SK-N-SH (cell line): Measurements from ENCODE around the gene PLD1. TPM values are rescaled to one million over a fixed set of nuclear protein-coding genes. Genes with fewer than 3 reads are reported as not detected.

ENCODE experiments used
- CTCF ChIA-PET: fragments of 300-600, 350-600 bp; formaldehyde crosslinking; extraction: SDS; loops from one replicate; lab custom pipeline; 2021; lab: Yijun Ruan, JAX
- POLR2A ChIA-PET: fragments of 350-600 bp; sonication (Branson Sonifier 250); formaldehyde crosslinking; extraction: SDS; loops from one replicate; lab custom pipeline; 2020; ENCODE audit warnings: antibody characterized with exemption, inconsistent platforms; lab: Yijun Ruan, JAX
- DNase-seq: peaks from one replicate; pipeline ENCODE4 v3.0.0; 2012
- H2AFZ ChIP-seq: fragments of 200-600 bp; sonication (generic); 2 replicates; pipeline ENCODE4 v1.8.1; 2016; ENCODE audit warnings: antibody characterized with exemption, mild to moderate bottlenecking, low read depth
- H3F3A ChIP-seq: fragments of 200-600 bp; sonication (generic); replicated peaks from 2 replicates; pipeline ENCODE3; 2016; ENCODE audit warnings: antibody characterized with exemption, mild to moderate bottlenecking; ENCODE audit not compliant: insufficient read depth
- H3K27ac ChIP-seq, 2 experiments: fragments of 200-500 bp in 1 of 2; fragments of 200-600 bp in 1 of 2; sonication (Bioruptor generic) in 1 of 2; sonication (generic), shearing (Covaris generic) in 1 of 2; 2 replicates each; pipeline versions ENCODE4 v1.5.1 to v1.6.1; 2014 to 2016; ENCODE audit warnings: low read depth in 2 of 2, inconsistent platforms in 1 of 2, low read length in 1 of 2, mild to moderate bottlenecking in 1 of 2, mixed read lengths in 1 of 2
- H3K27me3 ChIP-seq: fragments of 200-600 bp; sonication (generic), shearing (Covaris generic); 2 replicates; pipeline ENCODE4 v1.6.1; 2016; ENCODE audit warnings: mixed run types; ENCODE audit not compliant: insufficient read depth
- H3K36me3 ChIP-seq, 2 experiments: fragments of 200-500 bp in 1 of 2; fragments of 200-600 bp in 1 of 2; sonication (Bioruptor generic) in 1 of 2; sonication (generic) in 1 of 2; replicated peaks in 1 of 2; 2 replicates each; pipeline versions ENCODE3 to v1.5.1; 2014 to 2016; ENCODE audit warnings: low read length in 1 of 2, mild to moderate bottlenecking in 1 of 2; ENCODE audit not compliant: insufficient read depth in 2 of 2, control insufficient read depth in 1 of 2
- H3K4me1 ChIP-seq, 2 experiments: fragments of 200-500 bp in 1 of 2; fragments of 200-600 bp in 1 of 2; sonication (Bioruptor generic) in 1 of 2; sonication (generic), shearing (Covaris generic) in 1 of 2; 2 replicates each; pipeline versions ENCODE4 v1.5.1 to v1.6.1; 2014 to 2016; ENCODE audit warnings: low read depth in 1 of 2, low read length in 1 of 2, mixed run types in 1 of 2; ENCODE audit not compliant: insufficient read depth in 2 of 2, control insufficient read depth in 1 of 2
- H3K4me2 ChIP-seq: fragments of 200-600 bp; sonication (generic), shearing (Covaris generic); 2 replicates; pipeline ENCODE4 v1.6.1; 2017; ENCODE audit warnings: mixed run types
- H3K4me3 ChIP-seq, 2 experiments: fragments of 200-500 bp in 1 of 2; fragments of 200-600 bp in 1 of 2; sonication (Bioruptor generic) in 1 of 2; sonication (generic), shearing (Covaris generic) in 1 of 2; 2 replicates each; pipeline versions ENCODE4 v1.5.1 to v1.8.1; 2014 to 2016; ENCODE audit warnings: low read depth in 2 of 2, inconsistent platforms in 1 of 2, low read length in 1 of 2, mild to moderate bottlenecking in 1 of 2, mixed read lengths in 1 of 2, moderate library complexity in 1 of 2
- H3K79me2 ChIP-seq: fragments of 200-600 bp; sonication (generic); 2 replicates; pipeline ENCODE4 v1.8.1; 2017; ENCODE audit warnings: mild to moderate bottlenecking; ENCODE audit not compliant: insufficient read depth
- H3K9ac ChIP-seq: fragments of 200-600 bp; sonication (generic); 2 replicates; pipeline ENCODE4 v1.6.1; 2017; ENCODE audit warnings: mixed run types
- H3K9me2 ChIP-seq: fragments of 200-600 bp; sonication (generic); 2 replicates; pipeline ENCODE4 v1.6.1; 2017; ENCODE audit warnings: mixed run types
- H3K9me3 ChIP-seq: fragments of 200-600 bp; sonication (generic); 2 replicates; pipeline ENCODE4 v1.6.1; 2017; ENCODE audit warnings: mixed run types, mild to moderate bottlenecking, moderate library complexity
- H4K20me1 ChIP-seq: fragments of 200-600 bp; sonication (generic); 2 replicates; pipeline ENCODE4 v1.6.1; 2017; ENCODE audit warnings: mild to moderate bottlenecking, mixed run types; ENCODE audit not compliant: insufficient read depth
- ELF1 ChIP-seq: IDR thresholded peaks from 2 replicates; pipeline ENCODE4 v1.4.0; 2012
- EP300 ChIP-seq, 2 experiments: IDR thresholded peaks; 2 replicates each; pipeline versions ENCODE4 v1.4.0 to v1.6.1; 2012; ENCODE audit warnings: borderline replicate concordance in 1 of 2, low read depth in 1 of 2, low read length in 1 of 2
- EZH2phosphoT487 ChIP-seq: fragments of 200-600 bp; sonication (generic); IDR thresholded peaks from 2 replicates; pipeline ENCODE4 v1.6.1; 2017; ENCODE audit warnings: low read depth, mixed run types, mild to moderate bottlenecking, antibody characterized with exemption, moderate library complexity, borderline replicate concordance
- FOXJ3 ChIP-seq: sonication (generic); formaldehyde crosslinking; IDR thresholded peaks from 2 replicates; pipeline ENCODE4 v1.5.1; 2020; ENCODE audit warnings: mild to moderate bottlenecking, missing genetic modification reagents
- GATA2 ChIP-seq: sonication (generic); formaldehyde crosslinking; IDR thresholded peaks from 2 replicates; pipeline ENCODE4 v1.5.0; 2020; ENCODE audit warnings: mild to moderate bottlenecking, missing genetic modification reagents
- RAD21 ChIP-seq: IDR thresholded peaks from 2 replicates; pipeline ENCODE4 v1.6.1; 2012; ENCODE audit warnings: mild to moderate bottlenecking, low read length
- RCOR1 ChIP-seq: fragments of 150-350 bp; IDR thresholded peaks from 2 replicates; pipeline ENCODE4 v1.6.1; 2017; ENCODE audit warnings: antibody characterized with exemption, low read length
- RFX5 ChIP-seq: IDR thresholded peaks from 2 replicates; pipeline ENCODE4 v1.6.1; 2012; ENCODE audit warnings: mild to moderate bottlenecking, improper control_type of control experiment, low read length
- SIN3A ChIP-seq: IDR thresholded peaks from 2 replicates; pipeline ENCODE4 v1.6.1; 2012; ENCODE audit warnings: low read depth, mild to moderate bottlenecking, low read length, moderate library complexity, borderline replicate concordance
- TAF1 ChIP-seq: IDR thresholded peaks from 2 replicates; pipeline ENCODE4 v1.6.1; 2012; ENCODE audit warnings: low read depth, mild to moderate bottlenecking, low read length, moderate library complexity, borderline replicate concordance
- TCF12 ChIP-seq: IDR thresholded peaks from 2 replicates; pipeline ENCODE4 v1.4.0; 2012
- YY1 ChIP-seq: IDR thresholded peaks from 2 replicates; pipeline ENCODE4 v1.4.0; 2012; ENCODE audit warnings: low read depth, mild to moderate bottlenecking
- WGBS: methylation state at CpG from one replicate; pipeline ENCODE4 v1.1.6; 2017; ENCODE audit warnings: low lambda C conversion rate; 5-methylcytosine and 5-hydroxymethylcytosine counted together
- polyA plus RNA-seq, 3 experiments: library from polyadenylated mRNA; depleted of rRNA; stranded (reverse); fragments of >200 nt; gene quantifications; 2 replicates each; pipeline ENCODE4 v1.2.3, GENCODE V29; 2012
- TF ChIP-seq, protein P1 (sequence below): IDR thresholded peaks from 2 replicates; pipeline ENCODE4 v1.4.0; 2012; ENCODE audit warnings: low read depth, borderline replicate concordance
- TF ChIP-seq, protein P2 (sequence below): fragments of 150-350 bp; IDR thresholded peaks from 2 replicates; pipeline ENCODE4 v1.6.1; 2017; ENCODE audit warnings: antibody characterized with exemption, low read length, low read depth, borderline replicate concordance
- TF ChIP-seq, protein P3 (sequence below): IDR thresholded peaks from 2 replicates; pipeline ENCODE4; 2012
- TF ChIP-seq, protein P4 (sequence below): fragments of 150-350 bp; IDR thresholded peaks from 2 replicates; pipeline ENCODE4 v1.6.1; 2016; ENCODE audit warnings: mild to moderate bottlenecking, low read depth, low read length
- TF ChIP-seq, protein P5 (sequence below): IDR thresholded peaks from 2 replicates; pipeline ENCODE4 v1.4.0; 2012; ENCODE audit warnings: low read depth

PLD1 gene
- polyA plus RNA-seq, 1 of the 3 experiments (the other 2 are of a cell fraction) = 6.2 TPM

DNA sequence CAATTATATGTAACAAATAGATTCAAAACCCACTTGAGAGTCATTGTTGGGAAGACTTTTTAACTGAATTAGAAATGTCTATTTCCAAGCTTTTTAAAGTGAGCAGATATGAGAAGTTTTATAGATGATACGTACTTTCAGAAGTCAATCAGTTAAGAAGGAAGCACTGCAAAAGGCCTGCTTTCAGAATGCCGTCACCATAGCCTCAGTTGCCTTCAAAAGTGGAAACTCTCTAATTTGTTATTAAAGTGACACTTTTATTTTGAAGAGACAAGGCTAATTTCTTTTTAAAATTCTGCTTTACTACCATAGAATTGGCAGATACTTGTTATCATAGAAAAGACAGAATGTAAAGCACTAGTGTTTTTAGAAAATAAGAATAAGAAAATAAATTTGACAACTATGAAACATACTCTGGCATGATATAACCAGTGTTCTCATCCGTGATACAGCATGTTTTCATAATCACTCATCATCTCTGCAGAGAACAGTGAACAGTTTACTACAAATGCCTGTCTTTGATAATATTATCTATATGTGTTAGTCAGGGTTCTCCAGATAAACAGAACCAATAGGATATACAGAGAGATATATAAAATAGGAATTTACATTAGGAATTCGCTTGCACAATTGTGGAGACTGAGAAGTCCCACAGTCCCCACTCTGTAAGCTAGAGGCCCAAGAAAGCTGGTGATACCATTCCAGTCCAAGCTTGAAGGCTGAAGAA lies 7.0 kb upstream of the PLD1 start:
- Histone ChIP-seq H3K4me3 (no peak overlapping the region), H2AFZ (no peak overlapping the region), H3K4me2 (no peak overlapping the region), H3K27me3 (no peaks in the 10 kb centered on the region), H3K4me1 (no peaks in the 10 kb centered on the region), H3K79me2 (no peaks in the 10 kb centered on the region), H3K9me2 (no peaks in the 10 kb centered on the region), H3K36me3 (no peaks in the 10 kb centered on the region), H3K9me3 (no peaks in the 10 kb centered on the region; the same call in 1 of the 2 replicates), H3K9ac (no peak overlapping the region), H3F3A (peaks cover 2% of the 10 kb centered on the region), H3K27ac (no peak overlapping the region), H4K20me1 (no peaks in the 10 kb centered on the region)
- TF ChIP-seq, protein P1, sequence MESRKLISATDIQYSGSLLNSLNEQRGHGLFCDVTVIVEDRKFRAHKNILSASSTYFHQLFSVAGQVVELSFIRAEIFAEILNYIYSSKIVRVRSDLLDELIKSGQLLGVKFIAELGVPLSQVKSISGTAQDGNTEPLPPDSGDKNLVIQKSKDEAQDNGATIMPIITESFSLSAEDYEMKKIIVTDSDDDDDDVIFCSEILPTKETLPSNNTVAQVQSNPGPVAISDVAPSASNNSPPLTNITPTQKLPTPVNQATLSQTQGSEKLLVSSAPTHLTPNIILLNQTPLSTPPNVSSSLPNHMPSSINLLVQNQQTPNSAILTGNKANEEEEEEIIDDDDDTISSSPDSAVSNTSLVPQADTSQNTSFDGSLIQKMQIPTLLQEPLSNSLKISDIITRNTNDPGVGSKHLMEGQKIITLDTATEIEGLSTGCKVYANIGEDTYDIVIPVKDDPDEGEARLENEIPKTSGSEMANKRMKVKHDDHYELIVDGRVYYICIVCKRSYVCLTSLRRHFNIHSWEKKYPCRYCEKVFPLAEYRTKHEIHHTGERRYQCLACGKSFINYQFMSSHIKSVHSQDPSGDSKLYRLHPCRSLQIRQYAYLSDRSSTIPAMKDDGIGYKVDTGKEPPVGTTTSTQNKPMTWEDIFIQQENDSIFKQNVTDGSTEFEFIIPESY = no peak
- TF ChIP-seq TAF1 (no peak), FOXJ3 (CRISPR knock-in tag) (no peak), RFX5 (no peak), GATA2 (CRISPR knock-in tag) (no peak), ELF1 (no peak), RAD21 (no peak), EZH2phosphoT487 (no peak), RCOR1 (no peak), SIN3A (no peak), TCF12 (no peak), EP300 (IDR thresholded peaks at IDR 0.05; ENCODE audit: borderline replicate concordance in 1 of 2, low read depth in 1 of 2, low read length in 1 of 2) (no peak), YY1 (no peak)
- TF ChIP-seq, protein P2, sequence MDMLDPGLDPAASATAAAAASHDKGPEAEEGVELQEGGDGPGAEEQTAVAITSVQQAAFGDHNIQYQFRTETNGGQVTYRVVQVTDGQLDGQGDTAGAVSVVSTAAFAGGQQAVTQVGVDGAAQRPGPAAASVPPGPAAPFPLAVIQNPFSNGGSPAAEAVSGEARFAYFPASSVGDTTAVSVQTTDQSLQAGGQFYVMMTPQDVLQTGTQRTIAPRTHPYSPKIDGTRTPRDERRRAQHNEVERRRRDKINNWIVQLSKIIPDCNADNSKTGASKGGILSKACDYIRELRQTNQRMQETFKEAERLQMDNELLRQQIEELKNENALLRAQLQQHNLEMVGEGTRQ = no peak
- TF ChIP-seq, protein P3, sequence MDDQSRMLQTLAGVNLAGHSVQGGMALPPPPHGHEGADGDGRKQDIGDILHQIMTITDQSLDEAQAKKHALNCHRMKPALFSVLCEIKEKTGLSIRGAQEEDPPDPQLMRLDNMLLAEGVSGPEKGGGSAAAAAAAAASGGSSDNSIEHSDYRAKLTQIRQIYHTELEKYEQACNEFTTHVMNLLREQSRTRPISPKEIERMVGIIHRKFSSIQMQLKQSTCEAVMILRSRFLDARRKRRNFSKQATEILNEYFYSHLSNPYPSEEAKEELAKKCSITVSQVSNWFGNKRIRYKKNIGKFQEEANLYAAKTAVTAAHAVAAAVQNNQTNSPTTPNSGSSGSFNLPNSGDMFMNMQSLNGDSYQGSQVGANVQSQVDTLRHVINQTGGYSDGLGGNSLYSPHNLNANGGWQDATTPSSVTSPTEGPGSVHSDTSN = no peak
- TF ChIP-seq, protein P4, sequence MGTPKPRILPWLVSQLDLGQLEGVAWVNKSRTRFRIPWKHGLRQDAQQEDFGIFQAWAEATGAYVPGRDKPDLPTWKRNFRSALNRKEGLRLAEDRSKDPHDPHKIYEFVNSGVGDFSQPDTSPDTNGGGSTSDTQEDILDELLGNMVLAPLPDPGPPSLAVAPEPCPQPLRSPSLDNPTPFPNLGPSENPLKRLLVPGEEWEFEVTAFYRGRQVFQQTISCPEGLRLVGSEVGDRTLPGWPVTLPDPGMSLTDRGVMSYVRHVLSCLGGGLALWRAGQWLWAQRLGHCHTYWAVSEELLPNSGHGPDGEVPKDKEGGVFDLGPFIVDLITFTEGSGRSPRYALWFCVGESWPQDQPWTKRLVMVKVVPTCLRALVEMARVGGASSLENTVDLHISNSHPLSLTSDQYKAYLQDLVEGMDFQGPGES = no peak
- TF ChIP-seq, protein P5, sequence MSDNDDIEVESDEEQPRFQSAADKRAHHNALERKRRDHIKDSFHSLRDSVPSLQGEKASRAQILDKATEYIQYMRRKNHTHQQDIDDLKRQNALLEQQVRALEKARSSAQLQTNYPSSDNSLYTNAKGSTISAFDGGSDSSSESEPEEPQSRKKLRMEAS = no peak
- no peak for DNase-seq
- 92% methylated on average over 4 of the region's 4 CpGs for WGBS
- ChIA-PET POLR2A (no interaction called here), CTCF (interaction anchor here (1.1 kb wide), 1 partner anchor 45 kb away, joined by 5 read pairs; no protein-coding TSS in a partner anchor)
